ENCODE data around the gene EIF3L.

The EIF3L gene

GRCh38 chr22:37817705-37818408 is 31.4 kb upstream of the EIF3L start:
- no peak for DNase-seq

DNA sequence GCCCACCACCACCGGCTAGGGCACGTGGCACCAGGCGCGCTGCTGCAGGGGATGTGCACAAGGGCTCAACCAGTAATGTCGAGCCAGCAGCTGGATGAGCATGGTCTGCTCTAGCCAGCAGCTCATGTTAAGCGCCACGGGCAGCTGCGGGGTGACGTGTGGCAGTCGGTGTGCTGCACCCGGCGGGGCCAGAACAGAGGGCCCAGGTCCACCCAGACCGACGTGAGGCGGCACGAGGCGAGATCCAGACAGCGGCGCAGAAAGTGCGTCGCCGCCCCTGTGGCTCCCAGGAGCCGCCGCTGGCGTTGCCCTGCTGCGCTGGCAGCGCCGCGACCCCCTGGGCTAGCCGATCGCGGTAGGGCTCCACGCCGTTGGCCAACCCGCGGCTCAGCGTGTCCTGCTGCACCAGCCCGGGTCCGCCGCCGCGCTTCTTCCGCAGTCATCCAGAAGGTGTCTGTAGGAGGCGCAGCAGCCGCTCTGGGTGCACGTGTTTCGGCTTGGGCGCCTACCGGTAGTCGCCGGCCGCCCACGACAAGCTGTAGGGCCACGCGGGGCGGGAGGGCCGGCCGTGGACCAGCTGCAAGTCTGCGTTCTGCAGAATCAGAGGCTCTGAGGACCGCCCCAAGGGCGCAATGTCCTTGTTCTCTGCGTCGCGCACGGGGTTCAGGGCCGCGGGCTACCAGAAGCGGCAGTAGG is 30.7 kb upstream of the EIF3L start:
- no peak for DNase-seq

DNA sequence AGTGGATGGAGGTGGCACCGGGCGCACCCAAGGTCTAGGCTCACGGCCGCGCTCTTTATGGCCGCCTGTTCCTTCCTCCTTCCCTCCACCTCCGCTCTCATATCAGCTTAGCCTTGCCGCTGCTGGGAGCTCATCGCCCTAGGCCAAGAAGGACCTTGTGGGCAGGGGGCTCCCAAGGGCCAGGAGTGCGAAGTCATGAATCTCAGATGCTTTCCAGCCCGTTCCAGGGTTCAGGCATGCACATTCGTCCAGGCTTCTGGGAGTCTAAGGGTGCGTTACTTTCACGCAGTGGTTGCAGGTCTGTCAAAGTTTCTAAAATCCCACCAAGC is 30.1 kb upstream of the EIF3L start:
- no peak for DNase-seq

GRCh38 chr22:37820350-37820749 is 28.9 kb upstream of the EIF3L start:
- DNase-seq: no peak

GRCh38 chr22:37822079-37822833 is 27.0 kb upstream of the EIF3L start:
- DNase-seq: no peak

DNA sequence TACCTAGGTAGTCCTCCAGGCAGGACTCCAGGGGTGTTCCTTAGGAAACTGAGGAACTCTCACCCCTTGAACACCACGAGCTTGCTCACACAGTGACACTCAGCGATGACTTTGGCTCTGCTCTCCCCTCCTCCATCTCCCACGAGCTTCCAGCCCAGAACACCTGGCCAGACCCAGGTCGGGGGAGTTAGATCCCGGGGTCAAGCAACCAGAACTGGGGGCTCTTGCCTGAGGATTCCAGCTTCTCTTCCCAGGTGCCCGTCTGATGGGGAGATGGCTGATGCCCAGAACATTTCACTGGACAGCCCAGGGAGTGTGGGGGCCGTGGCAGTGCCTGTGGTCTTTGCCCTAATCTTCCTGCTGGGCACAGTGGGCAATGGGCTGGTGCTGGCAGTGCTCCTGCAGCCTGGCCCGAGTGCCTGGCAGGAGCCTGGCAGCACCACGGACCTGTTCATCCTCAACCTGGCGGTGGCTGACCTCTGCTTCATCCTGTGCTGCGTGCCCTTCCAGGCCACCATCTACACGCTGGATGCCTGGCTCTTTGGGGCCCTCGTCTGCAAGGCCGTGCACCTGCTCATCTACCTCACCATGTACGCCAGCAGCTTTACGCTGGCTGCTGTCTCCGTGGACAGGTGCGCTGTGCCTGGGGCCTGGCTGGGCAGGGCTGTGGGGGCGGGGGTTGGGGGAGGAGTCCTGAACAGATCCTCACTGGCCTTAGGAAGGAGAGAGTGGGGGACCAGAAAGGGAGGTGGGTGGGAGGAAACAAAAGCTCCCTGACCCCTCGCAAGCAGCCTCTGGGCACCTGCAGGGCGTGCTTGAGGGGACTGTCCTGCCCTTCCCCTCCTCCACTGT is 25.9 kb upstream of the EIF3L start, which contains the start of gene GALR3:
GALR3 (plus strand) TSS at position 249 of the 852 bp plus-strand sequence; CDS start at position 274, 25 bp downstream.
- DNase-seq: no peak

DNA sequence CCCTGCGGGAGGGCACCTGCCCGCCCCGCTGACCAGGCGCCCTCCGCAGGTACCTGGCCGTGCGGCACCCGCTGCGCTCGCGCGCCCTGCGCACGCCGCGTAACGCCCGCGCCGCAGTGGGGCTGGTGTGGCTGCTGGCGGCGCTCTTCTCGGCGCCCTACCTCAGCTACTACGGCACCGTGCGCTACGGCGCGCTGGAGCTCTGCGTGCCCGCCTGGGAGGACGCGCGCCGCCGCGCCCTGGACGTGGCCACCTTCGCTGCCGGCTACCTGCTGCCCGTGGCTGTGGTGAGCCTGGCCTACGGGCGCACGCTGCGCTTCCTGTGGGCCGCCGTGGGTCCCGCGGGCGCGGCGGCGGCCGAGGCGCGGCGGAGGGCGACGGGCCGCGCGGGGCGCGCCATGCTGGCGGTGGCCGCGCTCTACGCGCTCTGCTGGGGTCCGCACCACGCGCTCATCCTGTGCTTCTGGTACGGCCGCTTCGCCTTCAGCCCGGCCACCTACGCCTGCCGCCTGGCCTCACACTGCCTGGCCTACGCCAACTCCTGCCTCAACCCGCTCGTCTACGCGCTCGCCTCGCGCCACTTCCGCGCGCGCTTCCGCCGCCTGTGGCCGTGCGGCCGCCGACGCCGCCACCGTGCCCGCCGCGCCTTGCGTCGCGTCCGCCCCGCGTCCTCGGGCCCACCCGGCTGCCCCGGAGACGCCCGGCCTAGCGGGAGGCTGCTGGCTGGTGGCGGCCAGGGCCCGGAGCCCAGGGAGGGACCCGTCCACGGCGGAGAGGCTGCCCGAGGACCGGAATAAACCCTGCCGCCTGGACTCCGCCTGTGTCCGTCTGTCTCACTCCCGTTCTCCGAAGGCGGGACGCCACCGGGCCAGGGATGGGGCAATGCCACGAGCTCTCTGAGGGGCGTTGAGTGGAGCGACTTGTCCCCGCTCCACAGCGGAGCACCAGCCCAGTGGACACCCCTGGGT is 24.3 kb upstream of the EIF3L start:
- DNase-seq: no peak

DNA sequence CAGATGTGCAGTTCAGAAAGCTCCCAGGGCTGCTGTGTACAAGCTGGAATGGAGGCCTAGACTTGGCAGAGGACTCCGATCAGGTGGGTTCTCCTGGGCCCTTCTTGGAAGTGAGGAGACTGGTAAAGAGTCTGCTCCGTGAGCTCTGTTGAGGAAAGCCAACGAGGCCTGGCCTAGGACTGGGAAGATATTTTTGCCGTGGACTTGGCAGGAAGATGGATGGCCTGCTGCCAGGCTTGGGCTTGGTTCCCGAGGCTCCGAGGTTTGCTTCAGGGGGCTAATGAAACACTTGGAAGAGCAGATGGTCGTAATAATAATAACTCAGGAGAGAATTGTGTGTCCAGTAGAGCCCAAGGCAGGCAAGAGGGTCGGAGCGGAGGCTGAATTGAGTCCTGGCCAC is 22.2 kb upstream of the EIF3L start:
- DNase-seq: no peak

GRCh38 chr22:37830093-37830842 is 19.0 kb upstream of the EIF3L start:
- no peak for DNase-seq

- DNase-seq: no peak
These were observed 17.7 kb upstream of the EIF3L start for GRCh38 chr22:37831472-37831871.

GRCh38 chr22:37832022-37832857 is 17.0 kb upstream of the EIF3L start:
- no peak for DNase-seq

DNA sequence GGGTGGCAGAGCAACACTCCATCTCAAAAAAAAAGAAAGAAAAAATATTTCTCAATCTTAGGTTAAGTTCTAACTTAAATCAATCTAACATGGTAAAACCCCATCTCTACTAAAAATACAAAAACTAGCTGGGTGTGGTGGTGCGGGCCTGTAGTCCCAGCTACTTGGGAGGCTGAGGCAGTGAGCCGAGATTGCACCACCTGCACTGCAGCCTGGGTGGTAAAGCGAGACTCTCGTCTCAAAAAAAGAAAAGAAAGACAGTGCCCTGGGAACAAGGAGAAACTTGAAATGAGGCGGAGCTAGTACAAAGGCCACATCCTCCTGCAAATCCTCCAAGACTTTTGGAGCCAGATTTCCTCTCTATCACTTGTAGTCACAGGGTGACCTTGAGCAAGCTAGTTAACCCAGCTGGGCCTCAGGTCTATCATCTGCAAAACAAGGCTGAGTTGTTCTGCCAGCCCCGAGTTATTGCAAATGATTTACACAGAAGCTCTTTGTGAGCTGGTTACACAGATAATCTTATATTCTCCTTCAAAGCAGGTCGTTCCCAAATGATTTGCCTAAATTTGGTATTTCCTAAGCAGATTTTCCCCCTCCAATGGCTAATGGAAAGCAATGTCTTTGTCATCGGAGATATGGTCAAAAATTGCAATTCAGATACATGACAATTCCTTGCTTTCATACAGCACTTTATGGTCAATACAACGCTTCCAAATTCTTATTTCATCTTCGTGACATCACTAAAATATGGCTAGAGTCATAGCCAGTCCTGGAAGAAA is 7.0 kb upstream of the EIF3L start:
- no peak for DNase-seq

- DNase-seq: no peak
These were observed 5.5 kb upstream of the EIF3L start for GRCh38 chr22:37843741-37844089.

DNA sequence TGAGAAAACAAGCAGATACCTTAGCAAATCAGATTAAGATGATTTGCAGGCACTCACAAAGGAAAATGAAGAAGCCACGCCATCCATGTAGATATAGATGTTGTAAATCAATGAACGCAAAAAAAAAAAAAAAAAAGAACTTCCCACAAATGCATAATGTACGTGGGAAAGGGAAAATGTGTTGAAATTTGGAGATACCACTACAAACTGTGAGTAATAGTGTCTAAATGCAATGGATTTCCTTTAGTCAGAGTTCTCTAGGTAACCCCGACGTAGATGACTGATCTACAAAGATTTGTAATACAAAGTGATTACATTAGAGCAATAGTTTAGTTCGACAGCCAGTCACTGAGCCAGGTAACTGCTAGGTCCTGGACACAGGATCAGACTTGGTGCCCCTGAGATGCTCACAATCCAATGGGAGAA is 4.3 kb upstream of the EIF3L start:
- no peak for DNase-seq

DNA sequence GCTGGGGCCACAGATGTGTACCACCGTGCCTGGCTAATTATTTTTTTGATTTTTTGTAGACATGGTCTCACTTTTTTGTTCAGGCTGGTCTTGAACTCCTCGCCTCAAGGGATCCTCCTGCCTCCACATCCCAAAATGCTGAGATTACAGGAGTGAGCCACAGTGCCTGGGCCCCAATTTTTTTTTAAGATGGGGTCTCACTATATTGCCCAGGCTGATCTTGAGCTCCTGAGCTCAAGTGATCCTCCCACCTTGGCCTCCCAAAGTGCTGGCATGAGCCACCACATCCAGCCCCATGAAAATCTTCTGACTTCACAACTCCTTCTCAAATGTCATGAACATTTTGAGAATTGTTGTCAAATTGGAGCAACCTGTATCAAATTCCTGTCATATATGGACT is 2.8 kb upstream of the EIF3L start:
- DNase-seq: no peak

- DNase-seq: no peak
These were observed 581 bp upstream of the EIF3L start for GRCh38 chr22:37848587-37849088.

DNA sequence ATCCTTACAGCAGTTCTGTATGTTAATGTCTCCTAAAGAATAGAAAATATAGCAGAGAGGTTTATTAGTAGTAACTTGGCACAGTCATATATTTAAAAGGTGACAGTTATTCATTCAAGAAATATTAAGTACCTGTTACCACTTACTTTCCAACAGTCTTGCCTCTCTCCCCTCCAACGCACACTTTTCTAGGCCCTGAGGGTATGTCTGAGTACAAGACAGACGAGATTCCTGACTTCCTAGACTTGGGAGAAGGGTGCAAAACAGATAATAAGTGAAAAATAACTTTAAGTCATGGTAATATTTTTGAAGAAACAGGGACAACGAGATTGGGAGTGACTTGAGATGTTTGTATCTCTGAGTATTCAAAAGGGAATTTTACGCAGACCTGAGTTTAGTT is 1.6 kb downstream of the EIF3L start:
- no peak for DNase-seq

GRCh38 chr22:37852418-37852817 is 3.2 kb downstream of the EIF3L start:
- no peak for DNase-seq

GRCh38 chr22:37854946-37855345 is 5.7 kb downstream of the EIF3L start:
- no peak for DNase-seq

Data from NCI-H187 treated with DMSO at 0.1 percent for 48 hours (cell line).